ENCODE data around the gene MRPS30.
"Not testable (repeated sequence)": the region's sequence is repeated elsewhere in the genome, so short reads cannot be mapped to it uniquely, and the experiment has no call there.

Gene MRPS30

DNA sequence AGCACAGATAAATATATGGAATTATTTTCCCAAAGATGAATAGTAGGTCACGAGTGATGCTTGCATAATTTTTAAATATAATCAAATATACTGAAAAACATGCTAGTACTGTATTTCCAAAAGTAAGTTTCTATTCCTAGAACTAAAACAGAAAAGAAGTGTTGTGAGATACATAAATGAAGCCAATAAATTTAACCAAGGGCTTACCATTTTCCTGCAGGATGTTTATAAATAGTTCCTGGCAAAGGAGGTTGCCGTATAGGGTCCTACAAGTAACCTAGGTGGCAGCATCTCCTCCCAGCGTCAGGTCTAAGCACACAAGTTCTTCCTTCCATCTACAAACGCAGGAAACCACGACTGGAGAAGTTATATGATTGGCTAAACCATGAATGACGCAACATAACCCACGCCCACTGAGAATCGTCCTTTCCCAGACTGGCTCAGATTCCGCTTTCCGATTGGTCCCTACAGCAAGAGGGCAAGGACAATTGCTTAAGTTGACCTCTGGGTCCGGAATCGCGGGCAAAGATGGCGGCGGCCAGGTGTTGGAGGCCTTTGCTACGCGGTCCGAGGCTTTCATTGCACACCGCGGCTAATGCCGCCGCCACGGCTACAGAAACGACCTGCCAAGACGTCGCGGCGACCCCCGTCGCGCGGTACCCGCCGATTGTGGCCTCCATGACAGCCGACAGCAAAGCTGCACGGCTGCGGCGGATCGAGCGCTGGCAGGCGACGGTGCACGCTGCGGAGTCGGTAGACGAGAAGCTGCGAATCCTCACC lies at the start of gene MRPS30:
Gene MRPS30, plus strand, starts transcription at position 513 of the 780 bp plus-strand sequence. Its CDS starts 16 bp downstream, at position 529.
- DNase-seq, result peak; percentile 100

DNA sequence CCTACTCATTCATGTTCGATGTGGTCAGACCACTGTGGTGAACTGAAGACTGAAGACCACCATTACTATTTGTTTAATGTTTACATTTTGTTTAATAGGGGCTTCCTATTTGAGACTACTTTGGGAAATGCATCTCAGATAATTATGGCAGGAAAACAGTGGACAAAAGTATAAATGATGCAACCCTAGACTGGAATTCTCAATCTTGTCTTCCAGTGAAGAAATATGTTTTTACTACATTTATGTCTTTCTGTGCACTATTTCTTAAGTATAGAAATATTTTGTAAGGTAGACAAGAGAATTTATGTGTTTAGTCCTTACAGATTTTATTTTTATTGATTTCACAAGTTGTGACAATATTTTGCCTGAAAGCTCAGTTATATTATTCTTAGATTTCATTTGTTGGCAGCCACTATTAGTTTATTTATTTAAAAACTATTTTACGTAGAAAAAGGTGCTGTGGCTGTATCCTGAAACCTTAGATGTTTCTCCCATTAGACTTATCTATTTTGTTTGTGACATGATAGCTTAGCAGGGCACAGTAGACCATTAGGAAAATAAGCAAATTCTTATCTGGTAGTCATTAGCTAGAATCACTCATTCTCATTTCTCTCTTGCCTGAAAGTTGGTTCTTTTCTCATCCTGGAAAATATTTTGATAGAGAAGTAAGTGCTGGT lies 39.4 kb upstream of the MRPS30 start:
- no peak for DNase-seq

DNA sequence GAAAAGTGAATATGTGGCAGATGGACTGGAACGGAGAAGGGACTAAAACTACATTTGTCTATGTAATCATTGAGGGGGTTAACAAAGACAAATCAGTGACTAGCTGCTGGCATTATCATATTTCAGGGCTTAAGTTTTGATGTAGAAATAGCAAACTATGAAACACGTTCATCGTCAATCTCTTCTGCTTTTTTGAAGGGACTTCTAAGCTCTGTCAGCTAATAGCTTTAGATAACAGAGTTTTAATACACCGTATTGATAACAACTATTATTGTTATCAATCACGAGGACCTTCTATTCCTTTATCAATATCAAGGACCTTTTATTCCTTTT lies 38.9 kb upstream of the MRPS30 start:
- DNase-seq, result no peak

DNA sequence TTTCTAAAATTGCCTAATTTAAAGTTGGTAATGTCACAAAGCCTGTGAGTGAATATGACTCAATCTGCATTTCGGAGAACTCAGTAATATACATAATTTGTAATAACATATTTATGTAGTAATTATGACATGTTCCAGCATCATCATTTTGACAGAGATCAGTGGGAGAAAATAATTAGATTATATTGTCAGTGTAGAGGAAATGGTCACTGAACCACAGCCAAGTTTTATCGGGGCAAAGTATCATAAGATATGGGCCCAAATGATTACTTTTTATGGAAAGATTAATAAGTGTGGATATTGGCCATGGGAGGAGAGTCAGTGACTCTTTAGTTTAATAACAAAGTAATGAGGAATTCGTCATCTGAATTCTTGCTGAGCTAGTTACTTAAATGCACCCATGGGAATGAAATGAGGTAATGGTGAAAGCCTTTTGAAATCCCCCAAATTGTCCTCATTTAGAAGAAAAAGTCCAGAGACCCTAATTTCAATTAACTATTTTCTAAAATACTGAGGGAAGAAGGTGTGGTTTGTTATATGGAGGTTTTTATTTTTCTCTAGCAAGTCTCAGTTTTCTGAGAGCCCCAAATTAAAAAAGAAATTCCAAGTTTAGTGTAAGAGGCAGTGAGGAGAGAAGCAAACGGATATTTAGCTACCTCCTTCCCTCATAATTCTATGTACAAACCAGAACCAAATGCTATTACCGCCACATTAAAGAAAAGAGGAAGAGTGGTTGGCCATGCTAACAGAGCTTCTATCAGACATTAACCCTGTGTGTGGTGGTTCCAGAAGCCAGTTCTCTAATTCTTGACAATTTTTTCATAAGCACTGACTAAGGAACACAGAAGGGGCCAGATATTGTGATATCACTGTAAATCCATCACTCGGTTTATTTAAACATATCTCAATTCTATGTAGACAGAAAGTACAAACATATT lies 37.7 kb upstream of the MRPS30 start:
- DNase-seq, result no peak

DNA sequence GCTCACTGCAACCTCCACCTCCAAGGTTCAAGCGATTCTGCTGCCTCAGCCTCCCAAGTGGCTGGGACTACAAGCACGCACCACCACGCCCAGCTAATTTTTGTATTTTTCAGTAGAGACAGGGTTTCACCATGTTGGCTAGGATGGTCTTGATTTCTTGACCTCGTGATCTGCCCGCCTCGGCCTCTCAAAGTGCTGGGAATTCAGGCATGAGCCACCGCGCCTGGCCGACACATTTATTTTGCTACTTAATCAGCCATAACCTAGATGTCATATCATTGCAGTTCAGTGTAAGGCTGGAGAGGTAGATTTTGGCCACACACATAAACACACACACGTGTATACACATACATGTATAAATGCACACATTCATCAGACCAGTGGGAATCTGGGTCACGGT lies 36.4 kb upstream of the MRPS30 start:
- not testable (repeated sequence) for DNase-seq

DNA sequence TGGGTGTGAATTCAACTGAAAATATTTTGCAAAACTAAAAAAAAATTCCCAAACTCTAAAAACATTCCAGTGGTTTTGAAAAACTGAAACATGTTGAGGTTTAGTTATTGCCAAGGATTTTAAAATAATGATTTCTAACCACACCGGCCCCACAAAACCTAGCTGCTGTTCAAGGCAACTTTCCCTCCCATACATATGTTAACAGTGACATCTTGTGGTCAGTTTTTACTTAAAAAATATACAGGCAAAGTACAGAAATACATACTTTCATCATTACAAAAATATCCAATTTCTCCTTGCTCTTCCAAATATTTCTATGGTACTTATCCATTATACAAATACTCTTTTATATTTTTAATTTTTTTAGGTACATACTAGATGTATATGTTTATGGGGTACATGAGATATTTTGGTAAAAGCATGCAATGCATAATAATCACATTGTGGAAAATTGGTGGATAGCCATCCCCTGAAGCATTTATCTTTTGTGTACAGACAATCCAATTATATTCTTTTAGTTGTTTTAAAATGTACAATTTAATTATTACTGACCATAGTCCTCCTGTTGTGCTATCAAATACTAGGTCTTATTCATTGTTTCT lies 34.4 kb upstream of the MRPS30 start:
- peak; percentile 83 for DNase-seq

DNA sequence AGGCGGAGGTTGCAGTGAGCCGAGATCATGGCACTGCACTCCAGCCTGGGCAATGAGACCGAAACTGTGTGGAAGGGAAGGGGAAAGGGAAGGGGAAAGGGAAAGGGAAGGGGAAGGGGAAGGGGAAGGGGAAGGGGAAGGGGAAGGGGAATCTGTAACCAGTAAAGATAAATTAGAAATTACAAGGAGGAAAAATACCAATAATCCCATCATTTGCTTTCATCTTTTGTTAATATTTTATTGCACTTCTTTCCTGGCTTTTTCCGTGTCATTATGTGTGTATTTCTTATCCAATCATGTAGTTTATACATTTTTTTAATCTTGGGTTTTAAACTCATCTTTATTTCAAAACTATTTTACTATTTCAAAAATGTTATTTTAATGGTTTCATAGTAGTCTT lies 29.6 kb upstream of the MRPS30 start:
- no peak for DNase-seq

DNA sequence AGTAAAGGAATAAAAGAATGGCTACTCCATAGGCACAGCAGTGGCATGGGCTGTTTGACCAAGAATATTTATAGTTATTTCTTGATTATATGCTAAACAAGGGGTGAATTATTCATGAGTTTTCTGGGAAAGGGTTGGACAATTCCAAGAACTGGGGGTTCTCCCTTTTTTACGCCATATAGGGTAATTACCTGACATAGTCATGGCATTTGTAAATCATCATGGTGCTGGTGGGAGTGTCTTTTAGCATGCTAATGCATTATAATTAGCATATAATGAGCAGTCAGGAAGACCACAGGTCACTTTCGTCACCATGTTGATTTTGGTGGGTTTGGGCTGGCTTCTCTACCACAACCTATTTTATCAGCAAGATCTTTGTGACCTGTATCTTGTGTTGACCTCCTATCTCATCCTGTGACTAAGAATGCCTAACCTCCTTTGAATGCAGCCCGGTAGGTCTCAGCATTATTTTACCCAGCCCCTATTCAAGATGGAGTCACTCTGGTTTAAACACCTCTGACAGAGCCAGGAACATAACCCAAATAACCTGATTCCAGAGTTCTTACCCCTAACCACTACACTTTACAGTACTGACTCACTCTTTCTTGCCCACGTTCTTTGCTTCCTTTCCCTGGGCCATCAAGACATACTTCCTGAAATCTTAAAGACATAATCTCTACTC lies 25.0 kb upstream of the MRPS30 start:
- DNase-seq, result no peak

DNA sequence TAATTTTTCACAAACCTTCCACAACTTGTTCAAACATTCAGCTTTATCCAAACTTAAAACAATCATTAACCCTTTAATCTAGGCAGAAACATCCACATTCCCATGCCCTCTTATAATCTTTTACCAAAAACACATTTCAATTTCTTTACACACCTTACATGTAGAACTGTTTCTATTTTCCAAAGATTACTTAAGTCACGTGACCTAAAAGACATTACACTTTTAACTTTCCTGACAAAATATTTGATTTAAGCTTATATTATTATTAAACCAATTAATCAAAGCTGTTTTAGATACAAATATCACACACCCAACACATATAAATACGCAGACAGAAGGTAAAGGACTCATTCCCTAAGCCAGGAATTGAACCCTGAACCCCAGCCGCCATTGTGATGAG lies 21.0 kb upstream of the MRPS30 start:
- no peak for DNase-seq

DNA sequence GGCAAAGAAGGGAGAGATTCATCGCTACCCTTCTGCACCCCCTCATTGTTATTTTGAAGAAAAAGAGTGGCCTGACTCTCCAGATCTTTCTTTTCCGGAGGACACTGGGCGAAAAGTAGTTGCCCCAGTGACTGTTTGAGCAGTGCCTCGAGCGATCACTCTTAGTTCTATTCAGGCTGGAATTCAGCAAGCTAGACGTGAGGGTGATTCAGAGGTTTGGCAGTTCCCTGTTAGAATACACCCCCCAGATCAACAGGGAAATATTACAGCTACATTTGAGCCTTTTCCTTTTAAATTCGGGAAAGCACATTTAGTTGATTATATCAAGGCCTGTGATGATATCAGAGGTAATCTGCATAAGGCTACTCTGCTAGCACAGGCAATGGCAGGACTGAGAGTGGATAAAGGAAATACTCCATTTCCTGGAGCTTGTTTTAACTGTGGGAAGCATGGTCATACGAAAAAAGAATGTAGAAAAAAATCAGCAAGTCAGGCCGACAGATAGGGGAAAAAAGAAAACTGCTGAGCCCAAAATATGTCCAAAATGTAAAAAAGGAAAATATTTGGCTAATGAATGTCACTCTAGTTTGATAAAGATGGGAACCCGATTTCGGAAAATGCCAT lies 19.3 kb upstream of the MRPS30 start:
- DNase-seq, result not testable (repeated sequence)

DNA sequence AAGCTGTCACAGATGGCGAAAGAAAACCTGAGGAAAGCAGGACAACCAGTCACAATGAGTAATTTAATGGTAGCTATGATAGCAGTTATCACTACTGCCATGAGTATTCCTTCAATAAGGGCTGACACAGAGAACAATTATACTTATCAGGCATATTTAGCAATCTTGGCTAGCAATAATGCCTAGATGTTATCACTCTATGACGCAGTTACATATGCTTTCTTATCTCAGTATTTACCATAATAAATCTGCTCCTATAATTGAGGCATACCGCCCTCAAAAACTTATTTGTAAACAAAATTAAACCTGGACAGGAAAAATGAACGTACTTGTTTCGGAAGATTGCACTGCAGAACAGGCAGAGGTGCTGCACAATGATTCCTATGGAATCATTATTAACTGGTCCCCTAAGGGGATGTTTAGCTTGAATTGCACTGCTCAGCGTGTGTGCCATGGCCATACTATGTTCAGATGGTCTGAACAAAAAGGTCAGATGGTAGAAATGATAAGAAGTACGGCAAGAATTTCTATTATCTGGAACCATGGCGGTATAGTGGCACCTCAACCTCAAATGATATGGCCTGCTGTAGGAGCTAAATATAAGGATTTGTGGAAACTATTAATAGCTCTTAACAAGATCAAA lies 16.6 kb upstream of the MRPS30 start:
- not testable (repeated sequence) for DNase-seq

DNA sequence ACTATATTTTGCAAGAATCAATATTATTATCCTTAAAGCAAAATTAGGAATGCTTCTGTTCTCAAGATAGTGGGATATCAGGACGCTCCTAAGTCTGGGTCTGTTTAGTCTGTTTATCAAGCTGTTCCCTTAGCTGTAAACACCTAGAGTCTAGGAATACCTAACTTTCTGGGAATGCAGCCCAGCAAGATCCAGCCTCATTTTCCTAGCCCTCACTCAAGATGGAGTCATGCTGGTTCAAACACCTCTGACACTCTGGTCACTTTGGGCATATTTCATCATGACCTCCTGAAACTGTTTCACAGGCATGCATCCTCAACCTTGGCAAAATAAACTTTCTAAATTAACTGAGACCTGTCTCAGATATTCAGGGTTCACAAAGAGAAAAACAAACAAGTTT lies 14.4 kb upstream of the MRPS30 start:
- no peak for DNase-seq

DNA sequence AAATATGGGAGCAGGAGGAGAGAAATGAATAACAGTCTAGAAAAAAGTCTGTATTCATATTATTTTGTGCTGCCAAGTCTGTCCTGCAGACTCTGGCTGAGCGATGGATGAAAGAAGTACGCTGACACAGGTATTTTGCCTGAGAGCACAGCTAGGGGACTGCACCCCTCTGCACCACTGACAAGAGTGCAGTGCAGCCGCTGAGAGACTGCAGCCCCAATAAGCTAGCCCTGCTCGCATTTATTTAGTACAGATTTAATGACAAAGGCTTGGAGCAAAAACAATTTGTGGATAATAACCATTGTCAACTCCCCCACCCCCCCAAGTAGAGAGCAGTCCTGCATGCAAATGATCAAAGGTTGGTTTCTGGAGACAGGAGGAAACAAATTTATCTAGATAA lies 13.3 kb upstream of the MRPS30 start:
- no peak for DNase-seq

DNA sequence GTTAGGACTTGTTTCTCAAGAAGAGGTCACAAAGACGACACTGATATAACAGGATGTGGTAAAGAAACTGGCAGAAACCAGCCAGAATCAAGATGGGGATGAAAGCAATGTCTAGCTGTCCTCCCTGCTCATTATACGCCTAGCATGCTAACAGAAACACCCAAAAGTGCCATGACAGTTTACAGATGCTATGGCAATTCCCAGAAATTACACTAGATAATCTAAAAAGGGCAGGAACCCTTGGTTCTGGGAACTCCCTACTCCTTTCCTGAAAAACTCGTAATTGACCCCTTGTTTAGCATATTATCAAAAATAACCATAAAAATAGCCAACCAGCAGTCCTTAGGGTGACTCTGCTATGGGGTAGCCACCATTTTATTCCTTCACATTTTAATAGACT lies 10.9 kb upstream of the MRPS30 start:
- DNase-seq, result no peak

DNA sequence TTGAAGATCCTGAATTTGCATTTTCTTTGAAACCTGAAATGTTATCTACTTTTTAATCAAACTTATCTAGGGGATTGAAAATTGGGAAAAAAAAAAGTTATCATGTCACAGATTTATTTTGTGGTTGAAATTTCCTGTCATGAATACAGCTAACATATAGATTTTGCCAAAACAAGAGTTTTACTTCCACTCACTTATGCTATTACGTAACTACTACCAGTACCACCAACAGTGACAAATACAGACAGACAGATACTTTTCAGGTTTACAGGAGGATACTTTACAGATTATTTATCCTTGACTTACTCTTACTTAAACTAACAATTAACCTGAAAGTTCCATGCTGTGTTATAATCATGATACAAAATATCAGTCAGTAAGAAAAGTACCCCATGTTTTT lies 6.8 kb upstream of the MRPS30 start:
- no peak for DNase-seq

DNA sequence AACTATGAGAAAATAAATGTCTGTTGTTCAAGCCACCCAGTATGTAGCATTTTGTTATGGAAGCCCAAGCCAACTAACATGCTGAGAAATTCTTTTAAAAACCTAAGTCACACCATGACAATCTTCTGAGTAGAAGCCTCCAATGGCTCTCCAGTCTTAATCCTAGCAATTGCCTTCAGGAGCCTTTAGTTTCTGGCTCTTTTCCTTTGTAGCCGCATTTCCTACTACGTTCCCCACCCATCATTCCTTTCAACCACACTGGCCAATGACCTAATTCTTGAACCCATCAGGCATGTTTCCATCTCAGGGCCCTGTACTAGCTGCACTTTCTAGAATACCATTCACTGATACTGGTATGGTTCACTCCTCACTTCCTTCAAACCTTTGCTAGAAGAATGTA lies 2.1 kb upstream of the MRPS30 start:
- DNase-seq, result no peak

DNA sequence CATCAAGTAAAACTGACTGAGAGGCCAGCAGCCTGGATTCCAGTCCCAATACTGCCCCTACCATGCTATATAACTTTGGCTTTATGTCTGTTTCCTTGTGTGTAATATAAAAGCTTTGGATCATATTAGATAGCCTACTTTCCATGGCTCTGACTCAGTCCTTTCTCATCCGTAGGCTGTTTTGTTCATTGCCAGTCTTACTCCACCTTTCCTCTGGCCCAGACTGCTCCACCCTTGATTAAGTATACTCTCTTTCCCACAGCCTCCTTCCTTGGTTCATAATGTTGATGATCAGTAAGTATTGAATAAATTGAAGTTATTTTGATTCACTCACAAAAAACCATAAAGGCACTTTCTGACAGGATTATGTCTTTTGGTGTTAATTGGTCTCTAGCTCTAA lies 1.5 kb upstream of the MRPS30 start:
- peak; percentile 41 for DNase-seq

DNA sequence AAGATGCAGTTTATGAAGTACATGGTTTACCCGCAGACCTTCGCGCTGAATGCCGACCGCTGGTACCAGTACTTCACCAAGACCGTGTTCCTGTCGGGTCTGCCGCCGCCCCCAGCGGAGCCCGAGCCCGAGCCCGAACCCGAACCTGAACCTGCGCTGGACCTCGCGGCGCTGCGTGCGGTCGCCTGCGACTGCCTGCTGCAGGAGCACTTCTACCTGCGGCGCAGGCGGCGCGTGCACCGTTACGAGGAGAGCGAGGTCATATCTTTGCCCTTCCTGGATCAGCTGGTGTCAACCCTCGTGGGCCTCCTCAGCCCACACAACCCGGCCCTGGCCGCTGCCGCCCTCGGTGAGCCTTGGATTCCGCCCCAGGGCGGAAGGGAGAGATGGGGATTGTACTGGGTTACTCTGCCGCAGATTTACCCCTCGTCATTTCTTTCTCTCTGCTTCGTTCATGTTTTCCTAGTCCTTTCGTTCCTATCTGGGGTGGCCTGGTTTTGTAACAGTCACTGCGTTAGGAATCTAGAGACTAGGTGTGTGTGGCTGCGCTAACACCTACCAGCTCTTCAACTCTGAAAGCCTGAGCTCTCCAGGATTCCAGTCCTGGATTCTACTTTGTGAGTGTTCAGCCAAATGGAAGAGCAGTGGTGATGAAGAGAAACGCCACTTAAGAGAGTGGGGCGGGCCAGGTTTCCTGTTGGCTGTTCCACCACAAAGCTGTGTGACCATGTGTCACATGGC lies 638 bp downstream of the MRPS30 start:
- DNase-seq, result peak; percentile 81

DNA sequence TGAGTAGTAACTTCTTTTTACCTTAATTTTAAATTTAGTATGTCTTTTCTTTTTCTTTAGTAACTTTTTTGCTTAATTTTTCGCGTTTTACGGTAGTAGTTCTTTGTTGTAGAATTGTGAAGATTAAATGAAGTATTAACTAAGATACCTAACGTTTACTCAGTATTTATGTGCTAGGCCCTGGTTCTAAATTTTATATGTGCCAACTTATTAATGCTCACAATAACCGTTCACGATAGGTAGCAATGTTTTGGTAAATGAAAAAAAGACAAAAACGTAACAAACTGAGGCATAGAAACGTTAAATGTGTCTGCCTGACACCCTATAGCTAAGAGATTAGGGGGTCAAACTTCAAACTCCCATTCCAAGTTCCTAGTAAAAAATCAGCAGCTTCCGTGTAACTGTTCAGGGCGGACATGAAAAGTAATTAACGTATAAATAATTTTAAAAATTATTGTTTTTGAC lies 1.2 kb downstream of the MRPS30 start:
- no peak for DNase-seq

DNA sequence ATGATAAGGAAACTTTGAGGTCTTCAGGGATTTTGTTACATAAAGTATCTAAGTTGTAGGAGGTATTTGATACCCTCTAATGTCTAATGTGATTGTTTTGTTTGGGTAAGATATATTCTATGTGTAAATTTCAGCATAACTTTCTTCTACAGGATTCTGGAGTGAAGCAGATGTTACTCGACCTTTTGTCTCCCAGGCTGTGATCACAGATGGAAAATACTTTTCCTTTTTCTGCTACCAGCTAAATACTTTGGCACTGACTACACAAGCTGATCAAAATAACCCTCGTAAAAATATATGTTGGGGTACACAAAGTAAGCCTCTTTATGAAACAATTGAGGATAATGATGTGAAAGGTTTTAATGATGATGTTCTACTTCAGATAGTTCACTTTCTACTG lies 6.0 kb downstream of the MRPS30 start:
- no peak for DNase-seq

DNA sequence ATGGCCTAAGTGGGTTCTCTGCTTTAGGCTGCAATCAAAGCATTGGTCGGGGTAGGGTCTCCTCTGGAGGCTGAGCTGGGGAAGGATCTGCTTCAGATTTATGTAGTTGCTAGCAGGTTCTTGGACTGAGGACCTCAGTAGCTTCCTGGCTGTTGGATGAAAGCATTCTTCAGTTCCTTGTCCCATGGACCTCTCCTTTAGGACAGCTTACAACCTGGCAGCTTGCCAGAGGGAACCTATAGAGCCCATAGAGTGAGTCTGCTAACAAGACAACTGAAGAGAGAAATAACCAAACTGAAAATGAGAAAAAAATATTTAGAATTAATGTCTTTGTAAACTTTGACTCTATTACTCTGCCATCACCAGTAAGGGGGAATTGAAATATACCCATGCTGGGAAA lies 12.4 kb downstream of the MRPS30 start:
- DNase-seq, result no peak
